H1 (cell line): ENCODE data around the gene MYL9. TPM values are rescaled to one million over a fixed set of nuclear protein-coding genes. Genes with fewer than 3 reads are reported as not detected.

Experiments
- CTCF ChIA-PET: fragments of 300-600 bp; sonication (Branson Sonifier 250); formaldehyde crosslinking; loops from one replicate; lab custom pipeline; 2021; ENCODE audit not compliant: partially characterized antibody; lab: Charles Lee
- POLR2A ChIA-PET: fragments of 300-600 bp; sonication (Branson Sonifier 250); formaldehyde crosslinking; loops from one replicate; lab custom pipeline; 2021; ENCODE audit warnings: inconsistent platforms; ENCODE audit not compliant: partially characterized antibody; lab: Charles Lee
- DNase-seq, 2 experiments: peaks; one replicate each; pipeline versions ENCODE4 v3.0.0 to v3.0.0-alpha.2; 2010 to 2022; ENCODE audit warnings: low spot score in 2 of 2, low read depth in 1 of 2, mixed read lengths in 1 of 2
- FAIRE-seq: peaks from 2 replicates; lab custom pipeline; 2011; peaks lifted over from hg19 to GRCh38; lab: Jason Lieb, UNC
- H2AFZ ChIP-seq: 2 replicates; pipeline ENCODE4 v1.8.1; 2012; ENCODE audit warnings: low read length, inconsistent platforms
- H2AK5ac ChIP-seq: 2 replicates; pipeline ENCODE4 v1.6.1; 2013; ENCODE audit warnings: low read depth, low read length
- H2BK120ac ChIP-seq: replicated peaks from 2 replicates; pipeline ENCODE3; 2013; ENCODE audit warnings: low read depth, low read length, inconsistent platforms
- H2BK12ac ChIP-seq: 2 replicates; pipeline ENCODE4 v1.6.1; 2013; ENCODE audit warnings: low read depth, low read length
- H2BK15ac ChIP-seq: 2 replicates; pipeline ENCODE4 v1.6.1; 2013; ENCODE audit warnings: low read length
- H2BK20ac ChIP-seq: 2 replicates; pipeline ENCODE4 v1.6.1; 2013; ENCODE audit warnings: low read length
- H2BK5ac ChIP-seq: 2 replicates; pipeline ENCODE4 v1.6.1; 2013; ENCODE audit warnings: low read depth, low read length
- H3K14ac ChIP-seq: 2 replicates; pipeline ENCODE4 v1.6.1; 2013; ENCODE audit warnings: inconsistent platforms; ENCODE audit not compliant: insufficient read length
- H3K18ac ChIP-seq: 2 replicates; pipeline ENCODE4 v1.6.1; 2013; ENCODE audit warnings: low read length; ENCODE audit errors: extremely low read depth
- H3K23ac ChIP-seq: 2 replicates; pipeline ENCODE4 v1.6.1; 2013; ENCODE audit warnings: inconsistent platforms; ENCODE audit not compliant: insufficient read length
- H3K23me2 ChIP-seq: 2 replicates; pipeline ENCODE4 v1.6.1; 2013; ENCODE audit warnings: low read depth, low read length
- H3K27ac ChIP-seq: 2 replicates; pipeline ENCODE4 v1.6.1; 2011; ENCODE audit warnings: low read depth, low read length, inconsistent platforms
- H3K27me3 ChIP-seq, 4 experiments: replicated peaks in 1 of 4; 1 replicate in 1 of 4; 2 replicates in 3 of 4; pipeline versions ENCODE4 v1.6.1 to v1.8.1; 2011 to 2013; ENCODE audit warnings: low read length in 3 of 4, mild to moderate bottlenecking in 3 of 4, inconsistent platforms in 2 of 4, mixed read lengths in 2 of 4, moderate library complexity in 1 of 4; ENCODE audit not compliant: control insufficient read depth in 3 of 4, insufficient read depth in 3 of 4; ENCODE audit errors: extremely low read depth in 1 of 4
- H3K36me3 ChIP-seq, 4 experiments: 2 replicates each; pipeline versions ENCODE4 v1.6.1 to v1.8.1; 2011 to 2013; ENCODE audit warnings: mild to moderate bottlenecking in 4 of 4, low read length in 3 of 4, moderate library complexity in 2 of 4, control low read depth in 1 of 4, inconsistent platforms in 1 of 4; ENCODE audit not compliant: insufficient read depth in 4 of 4, control insufficient read depth in 2 of 4
- H3K4ac ChIP-seq: replicated peaks from 2 replicates; pipeline ENCODE3; 2013; ENCODE audit warnings: low read length, low read depth, mixed read lengths, inconsistent platforms; ENCODE audit not compliant: insufficient read length
- H3K4me1 ChIP-seq, 4 experiments: replicated peaks in 1 of 4; 1 replicate in 1 of 4; 2 replicates in 3 of 4; pipeline versions ENCODE4 v1.6.1 to v1.8.1; 2011 to 2013; ENCODE audit warnings: low read length in 3 of 4, inconsistent platforms in 2 of 4, mixed read lengths in 1 of 4; ENCODE audit not compliant: insufficient read depth in 4 of 4, control insufficient read depth in 3 of 4
- H3K4me2 ChIP-seq, 2 experiments: 2 replicates each; pipeline versions ENCODE4 v1.6.1 to v1.8.1; 2011 to 2013; ENCODE audit warnings: low read depth in 2 of 2, low read length in 2 of 2, control low read depth in 1 of 2, inconsistent platforms in 1 of 2, mild to moderate bottlenecking in 1 of 2; ENCODE audit not compliant: insufficient read depth in 1 of 2
- H3K4me3 ChIP-seq, 4 experiments: fragments of 200-600, 300-600 bp in 1 of 4; sonication (generic), shearing (Covaris generic), sonication (Bioruptor Twin) in 1 of 4; 2 replicates each; pipeline versions ENCODE4 v1.5.1 to v1.8.1; 2011 to 2016; ENCODE audit warnings: low read length in 4 of 4, low read depth in 3 of 4, control low read depth in 2 of 4, inconsistent platforms in 2 of 4, mild to moderate bottlenecking in 2 of 4, mixed read lengths in 1 of 4, moderate library complexity in 1 of 4; ENCODE audit not compliant: insufficient read depth in 2 of 4; ENCODE audit errors: extremely low read depth in 1 of 4
- H3K56ac ChIP-seq: replicated peaks from 2 replicates; pipeline ENCODE3; 2013; ENCODE audit warnings: low read depth, mild to moderate bottlenecking, mixed read lengths, low read length, inconsistent platforms; ENCODE audit not compliant: insufficient read length
- H3K79me1 ChIP-seq: 2 replicates; pipeline ENCODE4 v1.6.1; 2013; ENCODE audit warnings: low read depth, low read length, control low read depth
- H3K79me2 ChIP-seq, 2 experiments: 2 replicates each; pipeline versions ENCODE4 v1.6.1 to v1.8.1; 2012 to 2013; ENCODE audit warnings: low read length in 2 of 2, mild to moderate bottlenecking in 2 of 2, inconsistent platforms in 1 of 2; ENCODE audit not compliant: insufficient read depth in 2 of 2, control insufficient read depth in 1 of 2
- H3K9ac ChIP-seq, 4 experiments: replicated peaks in 1 of 4; 1 replicate in 1 of 4; 2 replicates in 3 of 4; pipeline versions ENCODE4 v1.6.1 to v1.8.1; 2011 to 2013; ENCODE audit warnings: low read depth in 3 of 4, low read length in 3 of 4, control low read depth in 2 of 4, mild to moderate bottlenecking in 2 of 4, moderate library complexity in 2 of 4, inconsistent platforms in 1 of 4; ENCODE audit errors: extremely low read depth in 1 of 4
- H3K9me3 ChIP-seq, 2 experiments: 2 replicates each; pipeline versions ENCODE4 v1.6.1 to v1.8.1; 2012 to 2013; ENCODE audit warnings: mild to moderate bottlenecking in 2 of 2, moderate library complexity in 2 of 2, control low read depth in 1 of 2, inconsistent platforms in 1 of 2, low read depth in 1 of 2, low read length in 1 of 2, mixed read lengths in 1 of 2; ENCODE audit not compliant: insufficient read depth in 2 of 2
- H4K20me1 ChIP-seq, 2 experiments: replicated peaks in 1 of 2; 2 replicates each; pipeline versions ENCODE3 to v1.8.1; 2011 to 2013; ENCODE audit warnings: inconsistent platforms in 2 of 2, low read length in 2 of 2, mild to moderate bottlenecking in 1 of 2; ENCODE audit not compliant: insufficient read depth in 2 of 2, control insufficient read depth in 1 of 2
- H4K5ac ChIP-seq: 2 replicates; pipeline ENCODE4 v1.6.1; 2013; ENCODE audit warnings: low read length, low read depth, mixed read lengths, inconsistent platforms; ENCODE audit not compliant: insufficient read length
- H4K8ac ChIP-seq: 2 replicates; pipeline ENCODE4 v1.8.0; 2013; ENCODE audit warnings: mild to moderate bottlenecking, moderate library complexity, low read length, inconsistent platforms; ENCODE audit not compliant: insufficient read depth; ENCODE audit errors: extremely low read depth
- H4K91ac ChIP-seq: replicated peaks from 2 replicates; pipeline ENCODE3; 2013; ENCODE audit warnings: low read length, mixed read lengths, inconsistent platforms; ENCODE audit not compliant: insufficient read length
- ATF2 ChIP-seq: IDR thresholded peaks from 2 replicates; pipeline ENCODE4 v1.6.1; 2012; ENCODE audit warnings: low read length, inconsistent platforms
- CTBP2 ChIP-seq: IDR thresholded peaks from 2 replicates; pipeline ENCODE4 v1.7.0; 2011; ENCODE audit warnings: borderline replicate concordance, mild to moderate bottlenecking, moderate library complexity, mixed read lengths, low read length; ENCODE audit not compliant: insufficient read depth, insufficient read length
- EGR1 ChIP-seq: IDR thresholded peaks from 2 replicates; pipeline ENCODE4 v1.6.1; 2011; ENCODE audit warnings: low read depth, low read length, borderline replicate concordance
- KDM4A ChIP-seq: IDR thresholded peaks from one replicate; pipeline ENCODE4 v1.7.1; 2012; ENCODE audit warnings: low read depth, mild to moderate bottlenecking, moderate library complexity, low read length, inconsistent platforms; ENCODE audit not compliant: severe bottlenecking
- RBBP5 ChIP-seq: IDR thresholded peaks from 2 replicates; pipeline ENCODE4 v1.7.1; 2012; ENCODE audit warnings: low read depth, mild to moderate bottlenecking, inconsistent platforms, low read length, moderate library complexity, borderline replicate concordance
- SRF ChIP-seq: IDR thresholded peaks from 2 replicates; pipeline ENCODE4 v1.6.1; 2011; ENCODE audit warnings: mild to moderate bottlenecking, low read depth, low read length, moderate library complexity
- WGBS, 2 experiments: shearing (Covaris generic) in 1 of 2; methylation state at CpG; one replicate each; pipeline versions ENCODE4 v1.1.6 to v1.1.7; 2013 to 2015; ENCODE audit warnings: low lambda C conversion rate in 2 of 2, mixed read lengths in 2 of 2, inconsistent platforms in 1 of 2, low coverage in 1 of 2, missing lambda C conversion rate in 1 of 2; ENCODE audit not compliant: insufficient replicate concordance in 2 of 2, insufficient coverage in 1 of 2, insufficient read length in 1 of 2; ENCODE audit errors: extremely low coverage in 1 of 2, missing lambda C conversion rate in 1 of 2; 5-methylcytosine and 5-hydroxymethylcytosine counted together
- long read RNA-seq, 2 experiments: library from RNA in 1 of 2; library from capped mRNA in 1 of 2; stranded (forward); transcript quantifications; one replicate each; pipeline ENCODE4 v2.0.0, GENCODE V29; 2021; ENCODE audit warnings: inconsistent platforms in 1 of 2
- polyA minus RNA-seq, 3 experiments: library from RNA; depleted of rRNA, polyadenylated mRNA; stranded (reverse); fragments of >200 nt; gene quantifications; 1 replicate in 2 of 3; 2 replicates in 1 of 3; pipeline ENCODE4 v1.2.3, GENCODE V29; 2011
- polyA plus RNA-seq, 7 experiments: library from polyadenylated mRNA; depleted of rRNA in 3 of 7; stranded (reverse) in 5 of 7; unstranded in 2 of 7; fragments of >200 nt in 5 of 7; fragments of 200-250 nt in 2 of 7; gene quantifications; 1 replicate in 5 of 7; 2 replicates in 1 of 7; 4 replicates in 1 of 7; pipeline versions ENCODE4 v1.2.1 to v1.2.3, GENCODE V29; 2011 to 2013; ENCODE audit warnings: missing spikeins in 2 of 7, mixed read lengths in 2 of 7
- total RNA-seq: library from RNA; stranded (reverse); fragmentation: NEBNext Ultra II Directional; extraction: Animal tissue kit (Norgen Biotek cat#: 25700); gene quantifications from 2 replicates; pipeline ENCODE4 v1.2.1, GENCODE V29; 2021

MYL9 gene
- total RNA-seq (193 TPM in 2 replicates), polyA plus RNA-seq (2011; rRNA removed) (26.8 and 33.6 TPM in 2 replicates), polyA minus RNA-seq (2011; rRNA and poly(A)+ RNA removed) (14.4 and 18.9 TPM in 2 replicates)
- 26.1 TPM for polyA plus RNA-seq (2011; cell fraction: cytosol; rRNA removed)
- 27.8 TPM for polyA plus RNA-seq (2011; cell fraction: nucleus; rRNA removed)
- 116 to 146 TPM (median 142 TPM) in 4 replicates for polyA plus RNA-seq (2012, experiment 1 of 2)
- 93.0 TPM for polyA plus RNA-seq (2012, experiment 2 of 2)
- 124 TPM for polyA plus RNA-seq (2013, experiment 1 of 2)
- 130 TPM for polyA plus RNA-seq (2013, experiment 2 of 2)
- polyA minus RNA-seq (2011; cell fraction: cytosol; rRNA and poly(A)+ RNA removed) = 50.8 TPM
- polyA minus RNA-seq (2011; cell fraction: nucleus; rRNA and poly(A)+ RNA removed) = 14.0 TPM
- long read RNA-seq, experiment 1, transcript MYL9-201 (4 exons, 2,821 nt) = major isoform, 86 of 219 reads
- long read RNA-seq, experiment 1, partial matches to known transcripts = 112 of 219 reads
- long read RNA-seq, experiment 1, other reads (novel, unspliced or antisense) = 20 of 219 reads
- long read RNA-seq, experiment 2, transcript MYL9-202 (3 exons, 1,024 nt) = minor isoform, 5 of 209 reads
- long read RNA-seq, experiment 2, transcript MYL9-201 (4 exons, 2,821 nt) = major isoform, 180 of 209 reads
- long read RNA-seq, experiment 2, partial matches to known transcripts = 17 of 209 reads
- long read RNA-seq, experiment 2, other reads (novel, unspliced or antisense) = 7 of 209 reads

- Histone ChIP-seq H3K4me3 (peak within 1 kb of the TSS; percentile 50 to 88 (median 58)), H4K20me1 (peaks cover 4 to 7% of the 10 kb centered on the region in 2 experiments), H2BK15ac (peak within 1 kb of the TSS; percentile 18; the same call in 1 of the 2 replicates), H3K79me2 (peaks cover 0 to 9% of the 10 kb centered on the region in 2 experiments; a peak in 1 of 4 replicates), H3K18ac (peak within 1 kb of the TSS; percentile 60; the same call in 1 of the 2 replicates), H2BK12ac (peak within 1 kb of the TSS; percentile 77; the same call in 1 of the 2 replicates), H2AK5ac (no peak within 1 kb of the TSS), H4K91ac (peak within 1 kb of the TSS; percentile 65), H3K36me3 (no peaks in the 10 kb centered on the region), H3K27me3 (no peaks in the 10 kb centered on the region), H3K9me3 (no peaks in the 10 kb centered on the region), H4K8ac (peak within 1 kb of the TSS; percentile 71), H2BK120ac (no peak within 1 kb of the TSS), H4K5ac (no peak within 1 kb of the TSS), H2BK5ac (peak within 1 kb of the TSS; percentile 15; the same call in 1 of the 2 replicates), H3K79me1 (peaks cover 8% of the 10 kb centered on the region), H3K4me2 (peak within 1 kb of the TSS; percentile 49 to 86), H3K23ac (no peak within 1 kb of the TSS), H2BK20ac (no peak within 1 kb of the TSS), H2AFZ (no peak within 1 kb of the TSS), H3K27ac (no peak within 1 kb of the TSS), H3K4ac (peak within 1 kb of the TSS; percentile 53), H3K4me1 (peaks cover 0 to 24% (median 19%) of the 10 kb centered on the region in 4 experiments; a peak in 6 of 7 replicates), H3K14ac (no peak within 1 kb of the TSS), H3K56ac (peak within 1 kb of the TSS; percentile 46), H3K23me2 (peaks cover 9% of the 10 kb centered on the region; the same call in 1 of the 2 replicates), H3K9ac (peak within 1 kb of the TSS in 3 of 4 experiments; percentile 11 to 22 (median 13); a peak in 5 of 7 replicates)
- FAIRE-seq (no peak), DNase-seq (peak in 1 of 2 experiments; percentile 76)
- CTCF ChIA-PET = interaction anchor here (0.6 to 3.7 kb wide), 23 partner anchors 7 to 167 kb away, joined by 3 to 18 read pairs (median 4); partner anchors contain the start of gene TGIF2
- 5% methylated on average over 37 of the region's 41 CpGs; no CpG with 5 or more reads in 1 of the 2 experiments for WGBS, 2 experiments
- POLR2A ChIA-PET = interaction anchor here (0.7 to 1.3 kb wide), 11 partner anchors 10 to 282 kb away, joined by 3 to 11 read pairs (median 3); partner anchors contain the start of gene TGIF2
- TF ChIP-seq CTBP2 (no peak), SRF (peak; percentile 83), KDM4A (peak; percentile 19), EGR1 (peak; percentile 25; the same call in 1 of the 2 replicates), ATF2 (no peak), RBBP5 (no peak)
Observed at GRCh38 chr20:36541227-36541767, at the start of gene MYL9. TSS of gene MYL9 (plus strand) at chr20:36541519. CDS start at chr20:36544885, 3,366 bp downstream.
